ENCODE measurements around the gene TMEM38B.

DNA sequence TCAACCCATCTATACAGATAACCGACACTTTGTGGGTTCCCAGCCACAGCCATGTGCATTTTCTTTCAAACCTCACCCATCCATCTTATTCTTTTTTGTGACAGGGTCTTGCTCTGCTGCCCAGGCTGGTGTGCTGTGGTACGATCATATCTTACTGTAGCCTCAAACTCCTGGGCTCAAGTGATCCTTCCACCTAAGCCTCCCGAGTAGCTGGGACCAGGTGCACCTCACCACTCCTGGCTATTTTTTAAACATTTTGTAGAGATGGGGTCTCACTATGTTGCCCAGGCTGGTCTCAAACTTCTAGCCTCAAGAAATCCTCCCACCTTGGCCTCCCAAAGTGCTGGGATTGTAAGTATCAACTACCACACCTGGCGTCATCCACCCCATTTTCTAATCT is 7.4 kb upstream of the TMEM38B start:
- TF ChIP-seq, protein P1, sequence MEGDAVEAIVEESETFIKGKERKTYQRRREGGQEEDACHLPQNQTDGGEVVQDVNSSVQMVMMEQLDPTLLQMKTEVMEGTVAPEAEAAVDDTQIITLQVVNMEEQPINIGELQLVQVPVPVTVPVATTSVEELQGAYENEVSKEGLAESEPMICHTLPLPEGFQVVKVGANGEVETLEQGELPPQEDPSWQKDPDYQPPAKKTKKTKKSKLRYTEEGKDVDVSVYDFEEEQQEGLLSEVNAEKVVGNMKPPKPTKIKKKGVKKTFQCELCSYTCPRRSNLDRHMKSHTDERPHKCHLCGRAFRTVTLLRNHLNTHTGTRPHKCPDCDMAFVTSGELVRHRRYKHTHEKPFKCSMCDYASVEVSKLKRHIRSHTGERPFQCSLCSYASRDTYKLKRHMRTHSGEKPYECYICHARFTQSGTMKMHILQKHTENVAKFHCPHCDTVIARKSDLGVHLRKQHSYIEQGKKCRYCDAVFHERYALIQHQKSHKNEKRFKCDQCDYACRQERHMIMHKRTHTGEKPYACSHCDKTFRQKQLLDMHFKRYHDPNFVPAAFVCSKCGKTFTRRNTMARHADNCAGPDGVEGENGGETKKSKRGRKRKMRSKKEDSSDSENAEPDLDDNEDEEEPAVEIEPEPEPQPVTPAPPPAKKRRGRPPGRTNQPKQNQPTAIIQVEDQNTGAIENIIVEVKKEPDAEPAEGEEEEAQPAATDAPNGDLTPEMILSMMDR (IDR thresholded peaks at IDR 0.05; ENCODE audit: poor library complexity) = no peak
- TF ChIP-seq EZH2 (IDR thresholded peaks at IDR 0.05; ENCODE audit: borderline replicate concordance) = no peak
- no peak for TF ChIP-seq EZH2phosphoT487 (IDR thresholded peaks at IDR 0.05; ENCODE audit: low read depth, severe bottlenecking, unreplicated experiment)

Measured in hepatocyte (in vitro differentiated cells).